Activated CD4-positive, alpha-beta T cell treated with anti-CD3 and anti-CD28 coated beads, Interleukin-2, amount 10 ng/mL, durations not matched to agents 24 days and 14 days (primary cell): ENCODE results near the gene CLSTN1. TPM values are rescaled to one million over a fixed set of nuclear protein-coding genes. Genes with fewer than 3 reads are reported as not detected.
A peak's percentile ranks its signal among the peaks of the same experiment; 100 is the strongest.

Experiments
- DNase-seq: peaks from one replicate; pipeline ENCODE4 v3.0.0; 2022
- H3K27ac Mint-ChIP-seq: one replicate; pipeline ENCODE4 v1.8.0; 2022; ENCODE audit warnings: mild to moderate bottlenecking, mixed read lengths
- H3K27me3 Mint-ChIP-seq: one replicate; pipeline ENCODE4 v1.8.0; 2022; ENCODE audit warnings: mixed read lengths
- H3K36me3 Mint-ChIP-seq: one replicate; pipeline ENCODE4 v1.8.0; 2022; ENCODE audit warnings: low read depth, mild to moderate bottlenecking, mixed read lengths
- H3K4me1 Mint-ChIP-seq: one replicate; pipeline ENCODE4 v1.8.0; 2021; ENCODE audit warnings: mixed read lengths
- H3K4me3 Mint-ChIP-seq: one replicate; pipeline ENCODE4 v1.8.0; 2022; ENCODE audit warnings: mild to moderate bottlenecking, moderate library complexity, mixed read lengths
- H3K9me3 Mint-ChIP-seq: one replicate; pipeline ENCODE4 v1.8.0; 2021; ENCODE audit warnings: mixed read lengths
- intact Hi-C: fragments of 100-400 bp; cut with micrococcal nuclease; formaldehyde crosslinking; loops from one replicate; pipeline ENCODE4 v1.15.1; 2023
- total RNA-seq: library from RNA; stranded (reverse); gene quantifications from 2 replicates; pipeline ENCODE4 v1.2.3, GENCODE V29; 2022

The CLSTN1 gene
- total RNA-seq, 1 donor from 2014 or later = 43.8 TPM

DNA sequence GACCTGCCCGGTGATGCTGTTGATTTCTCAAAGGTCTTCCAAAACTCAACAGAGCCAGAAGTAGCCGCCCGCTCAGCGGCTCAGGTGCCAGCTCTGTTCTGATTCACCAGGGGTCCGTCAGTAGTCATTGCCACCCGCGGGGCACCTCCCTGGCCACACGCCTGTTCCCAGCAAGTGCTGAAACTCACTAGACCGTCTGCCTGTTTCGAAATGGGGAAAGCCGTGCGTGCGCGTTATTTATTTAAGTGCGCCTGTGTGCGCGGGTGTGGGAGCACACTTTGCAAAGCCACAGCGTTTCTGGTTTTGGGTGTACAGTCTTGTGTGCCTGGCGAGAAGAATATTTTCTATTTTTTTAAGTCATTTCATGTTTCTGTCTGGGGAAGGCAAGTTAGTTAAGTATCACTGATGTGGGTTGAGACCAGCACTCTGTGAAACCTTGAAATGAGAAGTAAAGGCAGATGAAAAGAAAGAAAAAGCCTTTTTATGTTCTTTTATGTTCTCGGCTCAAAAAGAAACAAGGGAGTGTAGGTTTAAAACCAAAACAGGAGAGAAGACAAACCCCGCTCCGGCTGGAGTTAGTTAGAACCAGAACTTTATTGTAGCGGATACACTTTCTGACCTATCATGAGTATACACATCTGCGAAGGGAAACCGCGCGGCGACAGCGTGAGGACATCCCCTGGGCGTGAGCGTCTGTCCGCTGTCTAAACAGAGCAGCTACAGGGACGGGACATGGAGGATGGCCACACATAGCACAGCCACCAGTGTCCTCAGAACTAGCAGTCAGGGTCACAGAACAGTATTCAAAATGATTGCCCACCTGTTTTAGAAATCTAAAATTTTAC is 95.1 kb downstream of the CLSTN1 start:
- Mint-ChIP-seq H3K36me3 (peaks cover 81% of the 10 kb centered on the region), H3K9me3 (no peaks in the 10 kb centered on the region), H3K27ac (peak overlapping the region; percentile 91), H3K4me1 (peaks cover 46% of the 10 kb centered on the region), H3K27me3 (no peaks in the 10 kb centered on the region), H3K4me3 (peak overlapping the region; percentile 77)
- intact Hi-C loops = loop anchor here (1.0 to 10.0 kb wide), 5 partner anchors 11 to 139 kb away; partner anchors contain the start of gene CLSTN1
- DNase-seq = peak; percentile 89

GRCh38 chr1:9726905-9727595 is 96.7 kb downstream of the CLSTN1 start:
- H3K4me1 Mint-ChIP-seq = peaks cover 47% of the 10 kb centered on the region
- no peaks in the 10 kb centered on the region for H3K27me3 Mint-ChIP-seq
- peak overlapping the region; percentile 73 for H3K27ac Mint-ChIP-seq
- H3K36me3 Mint-ChIP-seq = peaks cover 82% of the 10 kb centered on the region
- intact Hi-C loops = loop anchor here (5.0 to 10.0 kb wide), 2 partner anchors 98 to 140 kb away; partner anchors contain the start of gene CLSTN1
- peak; percentile 64 for DNase-seq
- no peaks in the 10 kb centered on the region for H3K9me3 Mint-ChIP-seq
- H3K4me3 Mint-ChIP-seq = peak overlapping the region; percentile 77

DNA sequence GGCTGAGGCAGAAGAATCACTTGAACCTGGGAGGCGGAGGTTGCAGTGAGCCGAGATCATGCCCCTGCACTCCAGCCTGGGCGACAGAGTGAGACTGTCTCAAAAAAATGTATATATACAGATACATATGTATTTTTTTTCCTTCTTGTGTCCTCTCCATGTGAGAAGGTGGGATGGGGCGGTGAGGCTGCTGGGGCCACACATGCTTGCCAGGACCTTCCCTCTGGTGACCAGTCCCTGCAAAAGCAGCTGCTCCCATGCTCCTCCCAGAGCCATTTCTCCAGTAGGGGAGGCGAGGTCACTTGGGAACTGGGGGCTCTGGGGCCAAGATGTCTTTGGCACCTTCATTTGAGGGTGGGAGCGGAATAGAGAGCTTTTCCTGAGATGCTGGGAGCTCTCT is 97.4 kb downstream of the CLSTN1 start:
- no peaks in the 10 kb centered on the region for H3K9me3 Mint-ChIP-seq
- DNase-seq = no peak
- intact Hi-C loops = loop anchor here (5.0 to 10.0 kb wide), 2 partner anchors 98 to 141 kb away; partner anchors contain the start of gene CLSTN1
- peaks cover 79% of the 10 kb centered on the region for H3K36me3 Mint-ChIP-seq
- H3K4me3 Mint-ChIP-seq = no peak overlapping the region
- peak overlapping the region; percentile 62 for H3K27ac Mint-ChIP-seq
- H3K27me3 Mint-ChIP-seq = no peaks in the 10 kb centered on the region
- H3K4me1 Mint-ChIP-seq = peaks cover 44% of the 10 kb centered on the region

GRCh38 chr1:9724706-9725476 is 98.9 kb downstream of the CLSTN1 start:
- Mint-ChIP-seq H3K9me3 (no peaks in the 10 kb centered on the region), H3K4me1 (peaks cover 46% of the 10 kb centered on the region), H3K27me3 (no peaks in the 10 kb centered on the region), H3K4me3 (peak overlapping the region; percentile 23), H3K36me3 (peaks cover 82% of the 10 kb centered on the region), H3K27ac (peak overlapping the region; percentile 56)
- peak; percentile 91 for DNase-seq
- intact Hi-C loops = loop anchor here (5.0 to 10.0 kb wide), 2 partner anchors 100 to 142 kb away; partner anchors contain the start of gene CLSTN1

DNA sequence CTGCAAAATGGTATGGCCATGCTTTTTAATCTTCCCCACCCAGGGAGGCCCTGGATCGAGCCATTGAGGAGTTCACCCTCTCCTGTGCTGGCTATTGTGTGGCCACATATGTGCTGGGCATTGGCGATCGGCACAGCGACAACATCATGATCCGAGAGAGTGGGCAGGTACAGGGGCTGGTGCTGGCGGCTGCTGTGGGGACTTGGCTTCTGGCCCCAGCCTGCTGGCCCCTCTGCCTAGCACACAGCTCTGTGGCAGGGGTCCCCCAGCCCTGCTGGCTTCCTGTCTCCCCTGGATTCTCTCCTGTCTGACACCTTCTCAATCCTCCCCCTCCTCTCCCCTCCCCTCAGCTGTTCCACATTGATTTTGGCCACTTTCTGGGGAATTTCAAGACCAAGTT is 99.8 kb downstream of the CLSTN1 start:
- DNase-seq = no peak
- intact Hi-C loops = loop anchor here (10.0 kb wide), 1 partner anchor 101 kb away; the partner anchor contains the start of gene CLSTN1
- Mint-ChIP-seq H3K27me3 (no peaks in the 10 kb centered on the region), H3K36me3 (peaks cover 84% of the 10 kb centered on the region), H3K4me3 (no peak overlapping the region), H3K4me1 (peaks cover 48% of the 10 kb centered on the region), H3K9me3 (no peaks in the 10 kb centered on the region), H3K27ac (peak overlapping the region; percentile 56)

GRCh38 chr1:9723068-9723805 is 100.5 kb downstream of the CLSTN1 start:
- intact Hi-C loops = loop anchor here (10.0 kb wide), 1 partner anchor 102 kb away; the partner anchor contains the start of gene CLSTN1
- Mint-ChIP-seq H3K4me1 (peaks cover 47% of the 10 kb centered on the region), H3K27me3 (no peaks in the 10 kb centered on the region), H3K9me3 (no peaks in the 10 kb centered on the region), H3K4me3 (no peak overlapping the region), H3K27ac (peak overlapping the region; percentile 15), H3K36me3 (peaks cover 81% of the 10 kb centered on the region)
- DNase-seq = no peak

GRCh38 chr1:9722378-9722749 is 101.4 kb downstream of the CLSTN1 start:
- H3K4me3 Mint-ChIP-seq = no peak overlapping the region
- peaks cover 46% of the 10 kb centered on the region for H3K4me1 Mint-ChIP-seq

DNA sequence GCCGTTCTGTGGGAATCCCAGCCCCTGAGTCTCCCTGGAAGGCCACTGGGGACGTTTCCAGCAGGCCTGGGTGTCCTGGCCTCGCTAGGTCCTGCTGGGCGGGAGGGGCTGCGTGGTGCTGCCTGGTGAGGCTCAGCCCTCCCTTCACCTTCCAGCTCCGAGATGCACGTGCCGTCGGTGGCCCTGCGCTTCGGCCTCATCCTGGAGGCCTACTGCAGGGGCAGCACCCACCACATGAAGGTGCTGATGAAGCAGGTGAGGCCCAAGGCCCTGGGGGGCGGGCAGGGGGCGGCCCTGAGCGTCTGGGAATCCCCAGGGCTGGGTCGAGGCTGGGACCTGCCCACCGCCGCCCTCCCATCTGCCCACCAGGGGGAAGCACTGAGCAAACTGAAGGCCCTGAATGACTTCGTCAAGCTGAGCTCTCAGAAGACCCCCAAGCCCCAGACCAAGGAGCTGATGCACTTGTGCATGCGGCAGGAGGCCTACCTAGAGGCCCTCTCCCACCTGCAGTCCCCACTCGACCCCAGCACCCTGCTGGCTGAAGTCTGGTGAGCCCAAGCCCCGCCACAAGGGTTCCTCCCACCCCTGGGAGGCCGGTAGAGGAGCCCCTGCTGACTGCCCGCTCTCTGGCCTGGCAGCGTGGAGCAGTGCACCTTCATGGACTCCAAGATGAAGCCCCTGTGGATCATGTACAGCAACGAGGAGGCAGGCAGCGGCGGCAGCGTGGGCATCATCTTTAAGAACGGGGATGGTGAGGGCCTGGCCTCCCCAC is 102.0 kb downstream of the CLSTN1 start:
- no peak overlapping the region for H3K27ac Mint-ChIP-seq

More at GRCh38 chr1:9722378-9722749, 101.4 kb downstream of the CLSTN1 start:
- Mint-ChIP-seq H3K27me3 (no peaks in the 10 kb centered on the region), H3K36me3 (peaks cover 80% of the 10 kb centered on the region), H3K27ac (no peak overlapping the region), H3K9me3 (no peaks in the 10 kb centered on the region)
- intact Hi-C loops = loop anchor here (10.0 kb wide), 1 partner anchor 102 kb away; the partner anchor contains the start of gene CLSTN1
- no peak for DNase-seq

GRCh38 chr1:9720785-9721605 is 102.8 kb downstream of the CLSTN1 start:
- peak overlapping the region; percentile 72 for H3K27ac Mint-ChIP-seq

More for the DNA sequence above, 102.0 kb downstream of the CLSTN1 start:
- H3K36me3 Mint-ChIP-seq = peaks cover 80% of the 10 kb centered on the region
- H3K9me3 Mint-ChIP-seq = no peaks in the 10 kb centered on the region
- H3K4me1 Mint-ChIP-seq = peaks cover 46% of the 10 kb centered on the region
- no peaks in the 10 kb centered on the region for H3K27me3 Mint-ChIP-seq
- intact Hi-C loops = loop anchor here (10.0 kb wide), 1 partner anchor 103 kb away; the partner anchor contains the start of gene CLSTN1
- H3K4me3 Mint-ChIP-seq = no peak overlapping the region
- peak; percentile 91 for DNase-seq

GRCh38 chr1:9719978-9720722 is 103.6 kb downstream of the CLSTN1 start:
- H3K4me1 Mint-ChIP-seq = peaks cover 54% of the 10 kb centered on the region
- DNase-seq = no peak
- H3K27me3 Mint-ChIP-seq = no peaks in the 10 kb centered on the region
- peak overlapping the region; percentile 30 for H3K4me3 Mint-ChIP-seq
- intact Hi-C loops = loop anchor here (10.0 kb wide), 1 partner anchor 105 kb away; the partner anchor contains the start of gene CLSTN1
- no peaks in the 10 kb centered on the region for H3K9me3 Mint-ChIP-seq
- H3K36me3 Mint-ChIP-seq = peaks cover 82% of the 10 kb centered on the region
- H3K27ac Mint-ChIP-seq = peak overlapping the region; percentile 77

More at GRCh38 chr1:9720785-9721605, 102.8 kb downstream of the CLSTN1 start:
- Mint-ChIP-seq H3K4me1 (peaks cover 51% of the 10 kb centered on the region), H3K36me3 (peaks cover 81% of the 10 kb centered on the region), H3K27me3 (no peaks in the 10 kb centered on the region), H3K9me3 (no peaks in the 10 kb centered on the region), H3K4me3 (no peak overlapping the region)
- intact Hi-C loops = loop anchor here (10.0 kb wide), 1 partner anchor 104 kb away; the partner anchor contains the start of gene CLSTN1
- no peak for DNase-seq
